ENCODE measurements around the gene SOCS2.

Gene SOCS2

GRCh38 chr12:93539821-93540220 is 32.7 kb upstream of the SOCS2 start:
- TF ChIP-seq SIN3A (IDR thresholded peaks at IDR 0.05; ENCODE audit: borderline replicate concordance, insufficient read depth, low read length), result no peak
- TF ChIP-seq TAF1 (IDR thresholded peaks at IDR 0.05; ENCODE audit: borderline replicate concordance, insufficient read depth, low read length), result no peak
- no peak for TF ChIP-seq REST (IDR thresholded peaks at IDR 0.05; ENCODE audit: insufficient read depth in 1 of 2, low read depth in 2 of 2, low read length in 2 of 2)
- TF ChIP-seq POLR2AphosphoS5 (IDR thresholded peaks at IDR 0.05; ENCODE audit: low read depth, low read length), result no peak
- TF ChIP-seq FOXP2 (optimal IDR thresholded peaks at IDR 0.05; ENCODE audit: borderline replicate concordance, extremely low read depth, extremely low read length, insufficient read depth), result no peak

- TF ChIP-seq TAF1 (IDR thresholded peaks at IDR 0.05; ENCODE audit: borderline replicate concordance, insufficient read depth, low read length) (no peak), REST (IDR thresholded peaks at IDR 0.05; ENCODE audit: insufficient read depth in 1 of 2, low read depth in 2 of 2, low read length in 2 of 2) (no peak), FOXP2 (optimal IDR thresholded peaks at IDR 0.05; ENCODE audit: borderline replicate concordance, extremely low read depth, extremely low read length, insufficient read depth) (no peak), POLR2AphosphoS5 (IDR thresholded peaks at IDR 0.05; ENCODE audit: low read depth, low read length) (no peak), SIN3A (IDR thresholded peaks at IDR 0.05; ENCODE audit: borderline replicate concordance, insufficient read depth, low read length) (no peak; the same call in 1 of the 2 replicates)
These were observed 32.0 kb upstream of the SOCS2 start for GRCh38 chr12:93540466-93540865.

- TF ChIP-seq FOXP2 (optimal IDR thresholded peaks at IDR 0.05; ENCODE audit: borderline replicate concordance, extremely low read depth, extremely low read length, insufficient read depth), result no peak
- TF ChIP-seq REST (IDR thresholded peaks at IDR 0.05; ENCODE audit: insufficient read depth in 1 of 2, low read depth in 2 of 2, low read length in 2 of 2), result no peak
- no peak for TF ChIP-seq TAF1 (IDR thresholded peaks at IDR 0.05; ENCODE audit: borderline replicate concordance, insufficient read depth, low read length)
- no peak for TF ChIP-seq SIN3A (IDR thresholded peaks at IDR 0.05; ENCODE audit: borderline replicate concordance, insufficient read depth, low read length)
- no peak for TF ChIP-seq POLR2AphosphoS5 (IDR thresholded peaks at IDR 0.05; ENCODE audit: low read depth, low read length)
These were observed 30.8 kb upstream of the SOCS2 start for GRCh38 chr12:93541578-93542225.

- no peak for TF ChIP-seq REST (IDR thresholded peaks at IDR 0.05; ENCODE audit: insufficient read depth in 1 of 2, low read depth in 2 of 2, low read length in 2 of 2)
- no peak for TF ChIP-seq SIN3A (IDR thresholded peaks at IDR 0.05; ENCODE audit: borderline replicate concordance, insufficient read depth, low read length)
- TF ChIP-seq POLR2AphosphoS5 (IDR thresholded peaks at IDR 0.05; ENCODE audit: low read depth, low read length), result no peak
- TF ChIP-seq TAF1 (IDR thresholded peaks at IDR 0.05; ENCODE audit: borderline replicate concordance, insufficient read depth, low read length), result no peak
- no peak for TF ChIP-seq FOXP2 (optimal IDR thresholded peaks at IDR 0.05; ENCODE audit: borderline replicate concordance, extremely low read depth, extremely low read length, insufficient read depth)
These were observed 24.7 kb upstream of the SOCS2 start for GRCh38 chr12:93547778-93548177.

Measured in PFSK-1 (cell line).